Keratinocyte (primary cell): ENCODE data around the gene TOX2. TPM values are rescaled to one million over a fixed set of nuclear protein-coding genes. Genes with fewer than 3 reads are reported as not detected.

Experiments
- DNase-seq: peaks from one replicate; pipeline ENCODE4 v3.0.0-alpha.2; 2011; ENCODE audit warnings: low read depth, missing footprints, low spot score
- FAIRE-seq: peaks from 2 replicates; lab custom pipeline; 2011; peaks lifted over from hg19 to GRCh38; lab: Jason Lieb, UNC
- H2AFZ ChIP-seq: 2 replicates; pipeline ENCODE4 v1.6.0; 2012; ENCODE audit warnings: low read length, control low read depth, inconsistent platforms; ENCODE audit not compliant: control insufficient read depth
- H3K27ac ChIP-seq: 2 replicates; pipeline ENCODE4 v1.5.1; 2011; ENCODE audit warnings: low read length; ENCODE audit not compliant: control insufficient read depth, insufficient read depth
- H3K27me3 ChIP-seq: 3 replicates; pipeline ENCODE4 v1.6.0; 2011; ENCODE audit warnings: low read length; ENCODE audit not compliant: control insufficient read depth, insufficient read depth; ENCODE audit errors: extremely low read depth
- H3K36me3 ChIP-seq, 2 experiments: 2 replicates in 1 of 2; 3 replicates in 1 of 2; pipeline ENCODE4 v1.5.1; 2011; ENCODE audit warnings: low read length in 2 of 2, mild to moderate bottlenecking in 1 of 2; ENCODE audit not compliant: control insufficient read depth in 2 of 2, insufficient read depth in 2 of 2; ENCODE audit errors: extremely low read depth in 1 of 2
- H3K4me1 ChIP-seq: 3 replicates; pipeline ENCODE4 v1.5.1; 2011; ENCODE audit warnings: low read length; ENCODE audit not compliant: control insufficient read depth, insufficient read depth; ENCODE audit errors: extremely low read depth
- H3K4me2 ChIP-seq: 3 replicates; pipeline ENCODE4 v1.6.0; 2011; ENCODE audit warnings: low read depth, low read length; ENCODE audit not compliant: control insufficient read depth, insufficient read depth; ENCODE audit errors: extremely low read depth
- H3K4me3 ChIP-seq, 3 experiments: fragments of 200-600 bp in 1 of 3; sonication (generic) in 1 of 3; 2 replicates in 2 of 3; 3 replicates in 1 of 3; pipeline ENCODE4 v1.5.1; 2011 to 2016; ENCODE audit warnings: low read length in 3 of 3, mild to moderate bottlenecking in 3 of 3, control low read depth in 2 of 3, inconsistent platforms in 1 of 3, low read depth in 1 of 3, mixed read lengths in 1 of 3, mixed run types in 1 of 3, moderate library complexity in 1 of 3; ENCODE audit not compliant: control insufficient read depth in 2 of 3, insufficient read depth in 2 of 3; ENCODE audit errors: extremely low read depth in 1 of 3
- H3K79me2 ChIP-seq: 2 replicates; pipeline ENCODE4 v1.6.0; 2012; ENCODE audit warnings: low read length; ENCODE audit not compliant: control insufficient read depth, insufficient read depth
- H3K9ac ChIP-seq: 3 replicates; pipeline ENCODE4 v1.6.0; 2011; ENCODE audit warnings: low read length; ENCODE audit not compliant: control insufficient read depth, insufficient read depth; ENCODE audit errors: extremely low read depth
- H3K9me1 ChIP-seq: 3 replicates; pipeline ENCODE4 v1.6.0; 2011; ENCODE audit warnings: low read length; ENCODE audit not compliant: control insufficient read depth, insufficient read depth; ENCODE audit errors: extremely low read depth
- H3K9me3 ChIP-seq: 2 replicates; pipeline ENCODE4 v1.5.1; 2012; ENCODE audit warnings: low read depth, low read length; ENCODE audit not compliant: control insufficient read depth
- H4K20me1 ChIP-seq: 3 replicates; pipeline ENCODE4 v1.6.0; 2011; ENCODE audit warnings: low read length; ENCODE audit not compliant: control insufficient read depth, insufficient read depth; ENCODE audit errors: extremely low read depth
- EZH2 ChIP-seq: IDR thresholded peaks from one replicate; pipeline ENCODE4 v1.6.1; 2012; ENCODE audit warnings: inconsistent platforms, mild to moderate bottlenecking, low read length, moderate library complexity
- dilution Hi-C: fragments of 300-500 bp; cut with MboI; formaldehyde crosslinking; loops from one replicate; pipeline ENCODE4 v1.7.0; 2020; ENCODE audit warnings: low sequenced_read_pairs; ENCODE audit not compliant: extremely low pct_ligation_motif_present
- polyA plus RNA-seq, 5 experiments: library from polyadenylated mRNA; depleted of rRNA in 3 of 5; stranded (reverse) in 3 of 5; stranded (forward) in 1 of 5; unstranded in 1 of 5; fragments of >200 nt; gene quantifications; 1 replicate in 1 of 5; 2 replicates in 3 of 5; 3 replicates in 1 of 5; pipeline versions ENCODE4 v1.2.1 to v1.2.3, GENCODE V29; 2011 to 2012; ENCODE audit warnings: missing spikeins in 2 of 5, low read depth in 1 of 5, low replicate concordance in 1 of 5
- TF ChIP-seq, protein P1 (sequence below), 3 experiments: IDR thresholded peaks in 1 of 3; conservative IDR thresholded peaks in 1 of 3; optimal IDR thresholded peaks in 1 of 3; 2 replicates in 2 of 3; 3 replicates in 1 of 3; pipeline versions ENCODE3 to v1.5.1; 2011; ENCODE audit warnings: low read length in 3 of 3, mild to moderate bottlenecking in 3 of 3, moderate library complexity in 2 of 3, control low read depth in 1 of 3, inconsistent platforms in 1 of 3; ENCODE audit not compliant: insufficient read depth in 2 of 3; ENCODE audit errors: extremely low read depth in 1 of 3

The TOX2 gene
- polyA plus RNA-seq, 1 donor (not counting 4 experiments of a cell fraction or from before 2014, with no cell fraction given), result 0.20 TPM

DNA sequence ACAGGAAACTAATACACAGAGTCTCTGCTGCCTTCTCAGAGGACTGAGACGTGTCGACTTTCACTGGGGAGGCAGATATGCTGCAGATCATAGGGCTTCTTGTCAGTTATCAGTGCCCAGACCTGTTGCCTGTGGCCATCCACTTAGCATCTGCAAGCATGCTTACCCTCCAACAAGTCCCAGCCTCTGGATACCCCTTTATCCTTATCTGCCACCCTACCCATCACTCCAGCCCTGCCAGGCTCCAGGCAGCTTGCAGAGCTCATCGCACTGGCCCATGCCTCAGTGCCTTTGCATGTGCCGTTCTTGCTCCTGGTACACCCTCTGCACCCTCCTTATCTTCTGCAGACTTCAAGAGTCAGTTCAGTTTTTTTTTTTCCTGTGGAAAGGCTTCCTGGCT lies 119.2 kb downstream of the TOX2 start:
- TF ChIP-seq, protein P1, sequence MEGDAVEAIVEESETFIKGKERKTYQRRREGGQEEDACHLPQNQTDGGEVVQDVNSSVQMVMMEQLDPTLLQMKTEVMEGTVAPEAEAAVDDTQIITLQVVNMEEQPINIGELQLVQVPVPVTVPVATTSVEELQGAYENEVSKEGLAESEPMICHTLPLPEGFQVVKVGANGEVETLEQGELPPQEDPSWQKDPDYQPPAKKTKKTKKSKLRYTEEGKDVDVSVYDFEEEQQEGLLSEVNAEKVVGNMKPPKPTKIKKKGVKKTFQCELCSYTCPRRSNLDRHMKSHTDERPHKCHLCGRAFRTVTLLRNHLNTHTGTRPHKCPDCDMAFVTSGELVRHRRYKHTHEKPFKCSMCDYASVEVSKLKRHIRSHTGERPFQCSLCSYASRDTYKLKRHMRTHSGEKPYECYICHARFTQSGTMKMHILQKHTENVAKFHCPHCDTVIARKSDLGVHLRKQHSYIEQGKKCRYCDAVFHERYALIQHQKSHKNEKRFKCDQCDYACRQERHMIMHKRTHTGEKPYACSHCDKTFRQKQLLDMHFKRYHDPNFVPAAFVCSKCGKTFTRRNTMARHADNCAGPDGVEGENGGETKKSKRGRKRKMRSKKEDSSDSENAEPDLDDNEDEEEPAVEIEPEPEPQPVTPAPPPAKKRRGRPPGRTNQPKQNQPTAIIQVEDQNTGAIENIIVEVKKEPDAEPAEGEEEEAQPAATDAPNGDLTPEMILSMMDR (optimal IDR thresholded peaks at IDR 0.05 in 1 of 3, IDR thresholded peaks at IDR 0.05 in 1 of 3, conservative IDR thresholded peaks at IDR 0.05 in 1 of 3; ENCODE audit: extremely low read depth in 1 of 3, insufficient read depth in 2 of 3, low read length in 3 of 3), result no peak
- TF ChIP-seq EZH2, result no peak
- Histone ChIP-seq H3K4me1 (no peaks in the 10 kb centered on the region), H3K27ac (no peak overlapping the region), H3K9me3 (peaks cover 2% of the 10 kb centered on the region), H3K9me1 (no peaks in the 10 kb centered on the region), H3K9ac (no peak overlapping the region), H2AFZ (no peak overlapping the region), H3K4me3 (no peak overlapping the region), H3K79me2 (no peaks in the 10 kb centered on the region), H3K36me3 (no peaks in the 10 kb centered on the region), H3K27me3 (peaks cover 27% of the 10 kb centered on the region), H3K4me2 (no peak overlapping the region), H4K20me1 (no peaks in the 10 kb centered on the region)
- dilution Hi-C loops, result no loop called here
- FAIRE-seq (no peak), DNase-seq (no peak)

DNA sequence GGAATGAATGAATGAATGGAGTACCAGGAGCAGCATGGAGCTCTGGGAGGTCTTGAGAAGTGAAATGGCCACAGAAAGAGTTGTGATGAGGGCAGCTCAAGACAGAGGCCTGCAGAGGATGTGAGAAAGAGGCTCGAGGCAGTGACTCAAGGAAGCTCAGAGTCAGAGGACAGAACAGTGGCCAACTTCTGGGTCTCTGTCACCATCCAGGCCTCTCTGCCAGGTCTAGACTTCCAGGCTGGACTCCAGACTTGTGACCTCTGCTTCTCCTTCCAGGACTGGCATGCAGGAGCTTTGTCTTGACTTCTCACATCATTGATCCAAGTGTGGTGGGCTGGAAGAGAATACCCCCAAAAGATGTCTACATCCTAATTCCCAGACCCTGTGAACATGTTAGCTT lies 119.8 kb downstream of the TOX2 start:
- Histone ChIP-seq H3K79me2 (no peaks in the 10 kb centered on the region), H3K4me2 (no peak overlapping the region), H2AFZ (no peak overlapping the region), H3K9ac (no peak overlapping the region), H3K9me3 (peaks cover 2% of the 10 kb centered on the region), H3K4me3 (no peak overlapping the region), H3K27me3 (peaks cover 27% of the 10 kb centered on the region), H3K27ac (no peak overlapping the region), H3K36me3 (no peaks in the 10 kb centered on the region), H3K9me1 (no peaks in the 10 kb centered on the region), H4K20me1 (no peaks in the 10 kb centered on the region), H3K4me1 (no peaks in the 10 kb centered on the region)
- dilution Hi-C loops, result no loop called here
- TF ChIP-seq, protein P1 (optimal IDR thresholded peaks at IDR 0.05 in 1 of 3, IDR thresholded peaks at IDR 0.05 in 1 of 3, conservative IDR thresholded peaks at IDR 0.05 in 1 of 3; ENCODE audit: extremely low read depth in 1 of 3, insufficient read depth in 2 of 3, low read length in 3 of 3), result no peak
- TF ChIP-seq EZH2, result no peak
- DNase-seq (no peak), FAIRE-seq (no peak)
